ENCODE measurements around the gene OSBPL2.

Gene OSBPL2

GRCh38 chr20:62235001-62235776 is 3.1 kb upstream of the OSBPL2 start:
- in situ Hi-C loops (cut with HindIII; ENCODE audit: low sequenced_read_pairs): no loop called here
- no peak for TF ChIP-seq CTCF (IDR thresholded peaks at IDR 0.05; ENCODE audit: low read depth, low read length)
- DNase-seq (ENCODE audit: low read depth, low spot score): no peak
- no peak overlapping the region for H3K4me3 ChIP-seq (ENCODE audit: low read depth, low read length)

GRCh38 chr20:62235777-62236157 is 2.6 kb upstream of the OSBPL2 start:
- in situ Hi-C loops (cut with HindIII; ENCODE audit: low sequenced_read_pairs): no loop called here
- no peak for DNase-seq (ENCODE audit: low read depth, low spot score)
- H3K4me3 ChIP-seq (ENCODE audit: low read depth, low read length): no peak overlapping the region
- no peak for TF ChIP-seq CTCF (IDR thresholded peaks at IDR 0.05; ENCODE audit: low read depth, low read length)

GRCh38 chr20:62236200-62236599 is 2.1 kb upstream of the OSBPL2 start:
- no peak for DNase-seq (ENCODE audit: low read depth, low spot score)
- TF ChIP-seq CTCF (IDR thresholded peaks at IDR 0.05; ENCODE audit: low read depth, low read length): no peak
- in situ Hi-C loops (cut with HindIII; ENCODE audit: low sequenced_read_pairs): no loop called here
- no peak overlapping the region for H3K4me3 ChIP-seq (ENCODE audit: low read depth, low read length)

- no peak for TF ChIP-seq CTCF (IDR thresholded peaks at IDR 0.05; ENCODE audit: low read depth, low read length)
- in situ Hi-C loops (cut with HindIII; ENCODE audit: low sequenced_read_pairs): no loop called here
- H3K4me3 ChIP-seq (ENCODE audit: low read depth, low read length): no peak overlapping the region
- no peak for DNase-seq (ENCODE audit: low read depth, low spot score)
Observed at GRCh38 chr20:62236766-62237513, 1.4 kb upstream of the OSBPL2 start.

GRCh38 chr20:62237514-62237800 is 864 bp upstream of the OSBPL2 start:
- no peak overlapping the region for H3K4me3 ChIP-seq (ENCODE audit: low read depth, low read length)
- in situ Hi-C loops (cut with HindIII; ENCODE audit: low sequenced_read_pairs): no loop called here
- DNase-seq (ENCODE audit: low read depth, low spot score): no peak
- no peak for TF ChIP-seq CTCF (IDR thresholded peaks at IDR 0.05; ENCODE audit: low read depth, low read length)

GRCh38 chr20:62238569-62239277 is 402 bp downstream of the OSBPL2 start:
- in situ Hi-C loops (cut with HindIII; ENCODE audit: low sequenced_read_pairs): no loop called here
- peak overlapping the region; percentile 51 for H3K4me3 ChIP-seq (ENCODE audit: low read depth, low read length)
- no peak for TF ChIP-seq CTCF (IDR thresholded peaks at IDR 0.05; ENCODE audit: low read depth, low read length)
- DNase-seq (ENCODE audit: low read depth, low spot score): no peak

All from astrocyte of the spinal cord (primary cell).